Medulla oblongata (tissue), 1 donor: ENCODE data around the gene MTX2.
"Not testable (repeated sequence)": the region's sequence is repeated elsewhere in the genome, so short reads cannot be mapped to it uniquely, and the experiment has no call there.

Experiments used
- DNase-seq: peaks from one replicate; pipeline ENCODE4 v3.0.0-alpha.2; 2015; ENCODE audit errors: extremely low spot score

Gene MTX2

GRCh38 chr2:176373155-176373554 is 103.9 kb downstream of the MTX2 start:
- not testable (repeated sequence) for DNase-seq

DNA sequence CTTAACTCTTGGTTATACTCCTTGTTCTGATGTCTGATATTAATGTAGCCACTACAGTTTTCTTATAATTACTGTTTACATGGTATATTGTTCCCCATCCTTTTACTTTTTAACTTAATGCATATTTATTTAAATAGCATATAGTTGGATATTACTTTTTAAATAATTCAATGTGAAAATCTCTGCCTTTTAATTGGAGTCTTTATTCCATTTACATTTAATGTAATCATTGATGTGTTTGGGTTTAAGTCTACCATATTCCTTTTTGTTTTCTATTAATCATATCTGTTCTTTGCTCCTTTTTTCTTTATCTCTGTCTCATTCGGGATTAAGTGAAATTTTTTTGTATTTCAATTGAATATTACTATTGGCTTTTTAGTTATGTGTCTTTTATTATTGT is 109.1 kb downstream of the MTX2 start:
- no peak for DNase-seq

GRCh38 chr2:176380341-176380740 is 111.1 kb downstream of the MTX2 start:
- DNase-seq: no peak

DNA sequence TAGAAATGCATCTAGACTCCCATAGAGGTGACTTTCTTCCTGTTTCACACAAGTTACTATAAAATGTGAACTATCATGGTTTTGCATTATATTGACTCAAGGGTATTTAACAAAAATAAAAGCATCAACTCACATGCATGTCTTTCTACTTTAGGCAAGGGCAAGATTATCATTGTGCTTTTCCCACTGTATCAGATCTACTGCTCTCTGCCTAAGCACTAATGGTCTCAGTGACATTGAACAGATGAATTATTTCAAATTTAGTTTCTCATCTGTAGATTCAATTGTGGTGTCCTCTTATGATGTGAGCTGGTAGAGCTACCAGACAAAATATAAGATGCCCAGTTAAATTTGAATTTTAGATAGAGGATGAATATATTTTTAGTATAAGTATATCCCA is 113.9 kb downstream of the MTX2 start:
- DNase-seq: no peak

GRCh38 chr2:176383836-176384442 is 114.7 kb downstream of the MTX2 start:
- DNase-seq: no peak

DNA sequence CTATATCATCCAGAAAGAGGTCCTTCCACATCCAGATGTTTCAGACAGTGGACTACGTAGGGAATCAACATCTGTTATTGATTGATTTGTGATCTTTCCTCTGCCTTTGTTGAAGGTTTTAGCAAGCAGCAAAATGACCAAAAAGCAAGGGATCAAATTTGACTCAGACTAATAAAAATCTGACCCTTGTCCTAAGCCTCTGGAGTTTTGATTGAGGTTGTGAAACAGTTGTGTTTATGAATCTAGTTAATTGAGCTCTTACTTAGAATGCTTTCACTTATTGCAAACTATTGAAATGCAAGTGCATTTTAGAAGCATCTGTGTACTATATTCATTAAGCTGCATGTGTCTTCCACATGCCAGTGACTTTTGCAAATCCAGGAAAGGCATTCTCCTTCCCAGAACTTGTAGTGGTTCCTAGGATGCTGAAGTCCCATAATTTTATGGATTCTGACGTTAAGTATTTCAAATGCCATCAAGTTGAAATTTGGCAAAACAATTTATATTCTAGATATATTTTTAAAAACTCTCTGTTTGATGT is 116.0 kb downstream of the MTX2 start:
- no peak for DNase-seq

- DNase-seq: no peak
These were observed 116.6 kb downstream of the MTX2 start for GRCh38 chr2:176385838-176386237.
